NCI-H446 (cell line): Measurements from ENCODE around the gene CAMK2N1.
A peak's percentile ranks its signal among the peaks of the same experiment; 100 is the strongest.

Experiments used
- DNase-seq, 2 experiments: peaks; one replicate each; lab custom pipeline; 2025; lab: John Stamatoyannopoulos, UW

Gene CAMK2N1

DNA sequence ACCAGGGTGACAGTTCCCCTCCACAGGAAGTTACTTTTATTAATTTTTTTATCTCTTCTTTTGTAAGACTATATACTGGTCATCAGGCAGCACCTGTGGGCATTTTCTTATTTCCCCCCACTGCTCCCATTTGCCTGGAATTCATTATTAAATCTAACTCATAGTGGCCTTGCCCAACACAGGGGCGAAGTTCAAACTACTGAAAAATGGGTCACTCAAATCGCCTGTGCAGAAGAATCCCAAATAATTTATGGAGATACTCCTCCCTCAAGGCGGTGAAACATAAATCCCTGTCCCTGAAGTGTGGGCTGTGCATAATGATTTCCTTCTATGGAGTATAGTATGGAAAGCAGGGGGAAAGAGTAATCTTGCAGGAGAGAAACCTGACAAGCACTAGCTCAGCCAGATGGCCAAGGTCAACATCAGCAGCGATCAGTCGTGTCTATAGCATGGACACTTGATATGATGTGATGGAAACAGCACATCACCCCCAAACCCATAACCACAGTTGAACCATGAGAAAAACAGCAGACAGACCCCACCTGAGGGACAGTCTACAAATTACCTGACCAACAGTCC, 7.9 kb downstream of the CAMK2N1 start:
- DNase-seq = no peak

DNA sequence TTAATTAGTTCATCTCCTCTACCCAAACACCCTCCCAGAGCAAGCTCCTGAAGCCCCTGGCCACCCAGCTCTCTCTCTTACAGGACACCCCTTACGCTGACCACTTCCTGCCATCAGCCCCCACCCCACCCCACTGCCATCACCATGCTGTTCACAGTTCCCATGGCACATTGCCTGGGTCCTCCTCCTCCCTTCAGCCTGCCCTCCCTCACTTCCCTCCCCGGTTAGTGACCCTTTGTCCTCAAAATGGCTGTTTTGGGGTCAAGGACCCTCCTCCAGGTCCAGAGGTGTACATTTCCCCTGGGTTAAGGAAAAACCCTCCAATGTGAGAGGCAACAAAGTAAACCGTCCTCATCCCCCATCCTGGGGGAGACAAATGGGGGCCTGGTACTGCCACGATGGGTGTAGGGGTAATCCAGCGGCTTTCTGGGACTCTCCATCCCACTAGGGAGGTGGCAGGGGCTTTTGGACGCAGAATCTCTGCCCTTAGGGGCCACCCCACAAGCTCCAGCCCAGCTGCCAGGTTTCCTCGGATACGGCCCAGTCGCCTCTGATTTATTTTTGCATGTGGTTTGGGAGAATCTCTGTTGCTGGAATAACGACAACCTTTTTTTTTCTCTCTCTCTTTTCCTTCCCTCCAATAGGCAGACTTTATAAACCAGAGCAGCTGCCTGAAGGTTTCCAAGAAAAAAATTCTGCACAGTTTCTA, 8.5 kb downstream of the CAMK2N1 start:
- no peak for DNase-seq

GRCh38 chr1:20476265-20477038, 9.6 kb downstream of the CAMK2N1 start:
- no peak for DNase-seq

- no peak for DNase-seq
Observed at GRCh38 chr1:20474996-20475395, 11.0 kb downstream of the CAMK2N1 start.

DNA sequence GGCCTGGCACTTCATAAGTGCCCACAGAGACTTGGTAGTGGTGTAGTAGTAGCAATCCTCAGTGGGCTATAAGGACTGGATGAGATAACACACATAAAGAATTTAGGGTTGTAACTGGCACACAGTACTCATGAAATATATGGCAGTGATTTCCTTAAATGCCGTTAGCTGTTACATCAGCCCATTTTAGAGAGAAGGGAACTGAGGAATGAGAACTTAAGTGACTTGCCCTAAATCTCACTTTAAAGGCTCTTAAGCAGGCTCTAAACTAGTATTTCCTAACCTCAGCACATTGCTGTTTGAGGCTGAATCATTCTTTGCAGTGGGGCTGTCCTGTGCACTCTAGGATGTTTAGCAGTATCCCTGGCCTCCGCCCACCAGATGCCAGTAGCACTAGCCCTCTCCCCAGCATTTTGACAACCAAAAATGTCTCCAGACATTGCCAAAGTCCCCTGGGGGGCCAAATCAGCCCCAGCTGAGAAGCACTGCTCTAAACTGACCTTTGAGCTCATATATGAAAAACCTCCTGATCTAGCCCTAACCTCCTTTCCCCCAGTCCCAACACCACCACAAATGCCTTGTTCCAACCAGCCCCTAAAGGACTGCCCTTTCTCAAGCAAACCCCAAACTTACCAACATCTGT, 11.6 kb downstream of the CAMK2N1 start:
- DNase-seq = no peak

GRCh38 chr1:20473894-20474293, 12.1 kb downstream of the CAMK2N1 start:
- DNase-seq = no peak

GRCh38 chr1:20472860-20473711, 12.9 kb downstream of the CAMK2N1 start:
- peak in 1 of 2 experiments; percentile 25 for DNase-seq

- no peak for DNase-seq
Observed at GRCh38 chr1:20472121-20472520, 13.9 kb downstream of the CAMK2N1 start.

DNA sequence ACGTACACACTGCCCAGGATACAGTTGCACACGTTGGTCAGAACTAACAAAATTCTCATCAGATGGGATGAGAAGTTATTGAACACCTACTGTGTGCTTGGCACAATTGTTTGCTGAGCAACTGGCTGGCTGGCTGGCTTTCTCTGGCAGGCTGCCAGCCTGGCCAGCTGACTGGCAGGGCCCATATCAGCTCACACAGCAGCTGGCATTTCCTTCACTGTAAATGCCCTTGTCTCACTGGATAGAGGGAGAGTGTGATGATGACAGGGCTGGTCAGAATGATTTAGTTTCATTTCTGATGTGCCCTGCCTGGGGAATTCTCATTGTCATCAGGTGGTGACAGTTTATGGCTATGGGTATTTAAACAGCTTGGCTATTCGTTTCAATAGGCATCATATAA, 15.8 kb downstream of the CAMK2N1 start:
- no peak for DNase-seq

DNA sequence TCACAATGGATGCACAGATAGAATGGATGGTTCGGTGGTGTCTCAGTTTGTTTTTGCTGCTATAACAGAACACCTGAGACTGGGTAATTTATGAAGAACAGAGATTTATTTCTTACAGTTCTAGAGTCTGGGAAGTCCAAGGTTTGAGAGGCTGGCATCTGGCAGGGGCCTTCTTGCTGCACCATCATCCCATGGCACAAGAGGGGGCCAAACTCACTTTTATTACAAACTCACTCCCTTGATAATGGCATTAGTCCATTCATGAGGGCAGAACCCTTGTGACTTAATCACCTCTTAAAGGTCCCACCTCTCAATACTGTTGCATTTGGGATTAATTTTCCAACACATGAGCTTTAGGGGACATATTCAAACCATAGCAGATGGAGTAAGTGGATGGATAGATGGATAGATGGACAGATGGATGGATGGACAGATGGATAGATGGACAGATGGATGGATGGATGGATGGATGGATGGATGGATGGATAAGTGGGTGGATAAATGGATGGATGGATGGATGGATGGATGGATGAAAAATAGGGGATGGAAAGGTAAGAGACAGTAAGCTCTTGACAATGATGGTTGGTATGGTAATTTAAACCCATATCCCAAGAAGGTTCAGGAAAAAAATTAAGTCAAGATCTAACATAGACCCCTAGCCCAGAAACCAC, 16.5 kb downstream of the CAMK2N1 start:
- no peak for DNase-seq

GRCh38 chr1:20466273-20466672, 19.7 kb downstream of the CAMK2N1 start:
- DNase-seq = no peak

- no peak for DNase-seq
Observed at GRCh38 chr1:20465187-20465586, 20.8 kb downstream of the CAMK2N1 start.

DNA sequence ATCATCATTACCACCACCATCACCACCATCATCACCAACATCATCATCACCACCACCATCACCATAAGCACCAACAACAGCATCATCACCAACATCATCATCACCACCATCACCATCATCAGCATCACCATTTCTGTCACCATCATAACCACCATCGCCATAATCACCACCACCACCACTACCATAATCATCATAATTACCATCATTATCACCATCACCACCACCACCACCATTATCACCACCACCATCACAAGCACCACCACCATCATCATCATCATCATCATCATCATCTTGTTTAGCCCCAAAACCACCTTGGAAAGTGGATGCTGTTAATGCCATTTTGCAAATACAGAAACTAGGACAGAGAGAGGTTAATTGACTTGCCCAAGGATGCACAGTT, 22.5 kb downstream of the CAMK2N1 start:
- no peak for DNase-seq

DNA sequence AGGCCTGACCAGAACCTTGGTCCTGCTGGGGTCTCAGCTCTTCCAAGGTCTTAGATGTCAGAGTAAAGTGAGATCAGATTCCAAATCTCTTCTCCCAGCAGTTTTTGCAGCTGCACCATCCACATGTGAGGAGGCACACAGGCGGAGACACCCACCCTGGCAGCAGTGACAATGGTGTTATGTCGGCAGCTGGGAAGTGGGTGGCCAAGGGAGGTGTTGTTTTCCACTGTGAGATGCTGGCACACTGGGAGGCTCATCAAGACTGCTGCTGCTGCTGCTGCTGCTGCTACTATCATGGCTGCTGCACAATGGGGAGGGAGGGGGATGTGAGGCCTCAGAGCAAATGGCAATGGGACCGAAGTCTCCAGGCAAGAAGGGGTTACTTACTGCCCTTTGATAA, 23.6 kb downstream of the CAMK2N1 start:
- no peak for DNase-seq

DNA sequence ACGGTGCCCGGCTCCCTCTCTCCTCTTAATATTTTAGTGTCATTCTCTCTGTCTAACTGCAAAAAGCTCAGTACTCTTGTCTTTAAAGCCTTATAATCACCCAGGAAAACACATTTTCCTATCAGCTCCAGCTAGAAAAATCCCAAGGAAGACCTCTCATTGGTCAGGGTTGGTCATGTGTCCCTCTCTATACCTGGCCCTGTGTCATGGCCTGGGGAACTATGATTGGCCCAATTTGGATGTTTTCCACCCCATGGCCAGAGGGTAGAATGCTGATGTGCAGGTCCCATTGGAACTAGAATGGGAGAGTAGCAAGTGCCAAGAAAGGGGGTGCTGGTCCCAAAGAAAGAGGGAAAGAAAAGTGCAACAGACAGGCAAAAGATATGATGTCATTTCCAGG, 27.3 kb downstream of the CAMK2N1 start:
- DNase-seq = no peak

- no peak for DNase-seq
Observed at GRCh38 chr1:20454004-20454403, 32.0 kb downstream of the CAMK2N1 start.

DNA sequence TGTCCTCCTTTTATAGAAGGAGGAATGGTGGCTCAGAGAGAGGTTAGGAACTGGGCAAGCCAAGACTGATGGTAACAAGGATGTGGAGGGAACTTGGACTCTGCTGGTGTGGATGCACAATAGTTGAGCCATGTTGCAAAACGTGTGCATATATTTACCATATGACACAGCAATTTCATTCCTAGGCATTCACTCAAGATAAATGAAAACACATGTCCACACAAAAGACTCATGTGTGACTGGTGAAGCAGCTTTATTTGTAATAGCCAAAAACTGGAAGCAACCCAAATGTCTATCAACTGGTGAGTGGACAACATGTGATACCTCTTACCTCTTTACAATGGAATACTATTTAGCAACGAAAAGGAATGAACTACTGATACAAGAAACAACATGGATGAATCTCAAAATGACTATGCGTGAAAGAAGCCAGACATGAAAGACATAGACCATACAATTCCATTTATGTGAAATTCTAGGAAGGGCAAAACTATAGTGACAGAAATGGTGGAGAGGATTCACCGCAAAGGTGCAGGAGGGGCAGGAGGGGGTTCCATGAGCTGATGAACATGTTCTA, 36.2 kb downstream of the CAMK2N1 start:
- DNase-seq = no peak

DNA sequence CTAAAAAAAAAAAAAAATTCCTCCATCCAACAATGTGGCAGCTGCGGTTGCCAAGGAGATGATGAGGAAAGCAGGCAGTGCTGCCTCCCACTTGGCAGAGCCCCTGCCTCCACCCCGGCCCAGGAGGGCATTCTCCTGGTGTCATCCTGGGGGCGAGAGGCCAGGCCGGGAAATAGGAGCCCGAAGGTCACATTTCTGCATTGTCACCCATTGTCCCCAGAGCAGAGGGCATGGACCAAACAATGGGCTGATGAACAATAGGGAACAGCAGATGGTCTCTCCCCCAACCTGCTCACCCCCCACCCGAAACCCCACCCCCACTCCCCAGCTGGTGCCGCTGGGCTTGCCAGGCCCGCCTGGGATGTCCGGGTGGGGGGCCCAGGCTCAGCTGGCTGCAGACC, 37.3 kb downstream of the CAMK2N1 start:
- DNase-seq = no peak

- no peak for DNase-seq
Observed at GRCh38 chr1:20447794-20448193, 38.2 kb downstream of the CAMK2N1 start.

GRCh38 chr1:20446796-20447195, 39.2 kb downstream of the CAMK2N1 start:
- DNase-seq = no peak

GRCh38 chr1:20445956-20446355, 40.1 kb downstream of the CAMK2N1 start:
- no peak for DNase-seq
